Upper lobe of left lung (tissue), 4 donors: ENCODE data around the gene WIPF1.

Experiments
- CTCF ChIP-seq, 6 experiments: fragments of 450-650 bp in 4 of 6; fragments of 200-600 bp in 2 of 6; sonication (generic) in 2 of 6; IDR thresholded peaks; one replicate each; pipeline ENCODE4 v1.5.1; 2016 to 2019; ENCODE audit warnings: antibody characterized with exemption in 6 of 6
- EP300 ChIP-seq, 4 donors: sonication (generic); formaldehyde crosslinking; IDR thresholded peaks; one replicate each; pipeline ENCODE4 v1.5.1; 2017; ENCODE audit warnings: antibody characterized with exemption in 4 of 4, control low read depth in 2 of 4
- POLR2AphosphoS5 ChIP-seq, 2 donors: sonication (generic); formaldehyde crosslinking; IDR thresholded peaks; one replicate each; pipeline ENCODE4 v1.5.1; 2017; ENCODE audit warnings: antibody characterized with exemption in 2 of 2

GRCh38 chr2:174593574-174594203 is 3.9 kb downstream of the WIPF1 start:
- no peak for TF ChIP-seq CTCF (IDR thresholded peaks at IDR 0.05)
- TF ChIP-seq EP300 (IDR thresholded peaks at IDR 0.05) = no peak
- TF ChIP-seq POLR2AphosphoS5 (IDR thresholded peaks at IDR 0.05) = peak in 1 of 2 donors; percentile 16
